ENCODE measurements around the gene IER5L.

DNA sequence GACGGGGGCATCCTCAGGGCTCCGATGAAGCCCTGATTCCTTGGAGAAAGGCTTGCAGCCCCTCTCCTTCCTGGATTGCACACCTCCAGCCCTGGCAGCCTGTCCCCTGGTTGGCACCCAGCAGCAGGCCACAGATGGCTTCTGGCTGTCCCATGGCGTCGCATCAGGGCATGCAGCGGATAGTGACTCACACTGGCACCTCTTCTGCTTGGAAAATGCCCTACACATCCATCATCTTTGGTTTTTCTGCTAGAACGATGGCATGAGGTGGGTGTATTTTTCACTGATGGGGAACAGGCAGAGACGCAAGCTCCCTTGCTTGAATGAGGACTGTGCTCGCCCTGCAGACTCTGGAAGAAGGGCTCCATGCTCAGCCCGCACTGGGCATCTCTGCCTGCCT, 23.2 kb upstream of the IER5L start:
- TF ChIP-seq, protein P1, sequence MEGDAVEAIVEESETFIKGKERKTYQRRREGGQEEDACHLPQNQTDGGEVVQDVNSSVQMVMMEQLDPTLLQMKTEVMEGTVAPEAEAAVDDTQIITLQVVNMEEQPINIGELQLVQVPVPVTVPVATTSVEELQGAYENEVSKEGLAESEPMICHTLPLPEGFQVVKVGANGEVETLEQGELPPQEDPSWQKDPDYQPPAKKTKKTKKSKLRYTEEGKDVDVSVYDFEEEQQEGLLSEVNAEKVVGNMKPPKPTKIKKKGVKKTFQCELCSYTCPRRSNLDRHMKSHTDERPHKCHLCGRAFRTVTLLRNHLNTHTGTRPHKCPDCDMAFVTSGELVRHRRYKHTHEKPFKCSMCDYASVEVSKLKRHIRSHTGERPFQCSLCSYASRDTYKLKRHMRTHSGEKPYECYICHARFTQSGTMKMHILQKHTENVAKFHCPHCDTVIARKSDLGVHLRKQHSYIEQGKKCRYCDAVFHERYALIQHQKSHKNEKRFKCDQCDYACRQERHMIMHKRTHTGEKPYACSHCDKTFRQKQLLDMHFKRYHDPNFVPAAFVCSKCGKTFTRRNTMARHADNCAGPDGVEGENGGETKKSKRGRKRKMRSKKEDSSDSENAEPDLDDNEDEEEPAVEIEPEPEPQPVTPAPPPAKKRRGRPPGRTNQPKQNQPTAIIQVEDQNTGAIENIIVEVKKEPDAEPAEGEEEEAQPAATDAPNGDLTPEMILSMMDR (IDR thresholded peaks at IDR 0.05), result no peak
- TF ChIP-seq POLR2A (IDR thresholded peaks at IDR 0.05), result no peak
